ENCODE measurements around the gene HTT.
A peak's percentile ranks its signal among the peaks of the same experiment; 100 is the strongest.
"Not testable (repeated sequence)": the region's sequence is repeated elsewhere in the genome, so short reads cannot be mapped to it uniquely, and the experiment has no call there.

Gene HTT

DNA sequence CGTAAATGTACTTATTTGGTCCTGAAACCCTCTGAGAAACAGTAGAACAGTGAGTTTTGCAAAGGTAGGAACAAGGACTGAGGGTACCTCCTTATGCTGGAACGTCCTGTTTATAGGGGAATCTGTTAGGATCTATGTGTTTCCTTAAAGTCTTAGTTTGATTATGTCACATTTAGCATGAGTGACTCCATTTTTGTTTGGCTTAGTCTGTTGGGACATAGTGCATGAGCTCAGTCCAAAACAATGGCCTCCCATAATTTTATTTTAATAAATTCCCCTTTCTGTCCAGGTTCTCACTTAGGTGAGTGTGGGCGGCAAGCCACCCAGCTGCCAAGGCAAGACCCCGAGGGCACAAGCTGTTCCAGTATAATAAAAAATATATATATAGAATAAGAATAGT lies 27.9 kb upstream of the HTT start:
- no peak for DNase-seq

DNA sequence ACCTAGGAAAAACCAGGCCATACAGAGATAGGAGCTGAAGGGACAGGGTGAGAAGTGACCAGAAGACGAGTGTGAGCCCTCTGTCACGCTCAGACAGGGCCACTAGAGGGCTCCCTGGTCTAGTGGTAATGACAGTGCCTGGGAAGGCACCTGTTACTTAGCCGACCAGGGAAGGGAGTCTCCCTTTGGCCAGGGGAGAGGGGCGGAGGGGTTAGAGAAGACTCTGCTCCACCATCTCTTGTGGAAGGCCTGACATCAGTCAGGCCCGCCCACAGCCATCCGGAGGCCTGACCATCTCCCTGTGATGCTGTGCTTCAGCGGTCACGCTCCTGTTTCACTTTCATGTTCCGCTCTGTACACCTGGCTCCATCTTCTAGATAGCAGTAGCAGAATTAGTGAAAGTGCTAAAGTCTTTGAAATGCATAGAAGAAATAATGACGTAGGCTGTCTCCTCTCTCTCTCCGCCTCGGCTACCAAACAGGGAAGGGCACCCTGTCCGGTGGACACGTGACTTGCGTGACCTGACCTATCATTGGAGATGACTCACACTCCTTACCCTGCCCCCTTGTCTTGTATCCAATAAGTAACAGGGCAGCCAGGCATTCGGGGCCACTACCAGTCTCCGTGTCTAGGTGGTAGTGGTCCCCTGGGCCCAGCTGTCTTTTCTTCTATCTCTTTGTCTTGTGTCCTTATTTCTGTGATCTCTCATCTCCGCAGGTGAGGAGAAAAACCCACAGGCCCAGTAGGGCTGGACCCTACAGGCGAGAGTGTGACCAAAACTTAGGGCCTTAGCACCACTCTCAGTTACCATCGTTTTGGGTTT lies 26.8 kb upstream of the HTT start:
- peak; percentile 32 for DNase-seq

DNA sequence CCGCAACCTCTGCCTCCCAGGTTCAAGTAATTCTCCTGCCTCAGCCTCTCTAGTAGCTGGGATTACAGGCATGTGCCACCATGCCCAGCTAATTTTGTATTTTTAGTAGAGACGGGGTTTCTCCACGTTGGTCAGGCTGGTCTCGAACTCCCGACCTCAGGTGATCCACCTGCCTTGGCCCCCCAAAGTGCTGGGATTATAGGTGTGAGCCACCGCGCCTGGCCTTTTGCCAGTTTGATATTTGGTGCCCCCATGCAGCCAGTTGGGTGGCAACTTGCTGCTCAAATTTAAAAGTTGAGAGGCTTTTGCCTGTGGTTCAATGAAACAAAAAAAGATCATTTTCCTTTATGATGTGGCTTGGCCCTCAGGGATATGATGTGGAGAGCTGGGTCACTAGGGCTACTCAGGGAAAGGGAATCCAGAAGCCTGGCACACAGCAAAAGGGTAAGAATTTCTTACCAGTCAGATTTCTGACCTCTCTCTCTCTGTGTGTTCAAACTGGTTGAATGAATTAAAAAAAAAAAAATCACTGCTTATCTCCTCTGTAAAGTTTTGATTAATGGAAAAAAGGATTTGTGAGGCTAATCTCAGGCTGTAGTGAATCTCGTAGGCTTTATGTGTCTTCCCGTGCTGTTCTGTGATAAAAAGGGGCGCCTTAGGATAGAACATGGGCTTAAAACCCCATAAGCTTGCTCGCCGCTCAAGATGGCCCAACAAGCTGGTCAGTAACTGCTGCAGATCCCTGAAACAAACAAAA lies 23.2 kb upstream of the HTT start:
- DNase-seq: not testable (repeated sequence)

DNA sequence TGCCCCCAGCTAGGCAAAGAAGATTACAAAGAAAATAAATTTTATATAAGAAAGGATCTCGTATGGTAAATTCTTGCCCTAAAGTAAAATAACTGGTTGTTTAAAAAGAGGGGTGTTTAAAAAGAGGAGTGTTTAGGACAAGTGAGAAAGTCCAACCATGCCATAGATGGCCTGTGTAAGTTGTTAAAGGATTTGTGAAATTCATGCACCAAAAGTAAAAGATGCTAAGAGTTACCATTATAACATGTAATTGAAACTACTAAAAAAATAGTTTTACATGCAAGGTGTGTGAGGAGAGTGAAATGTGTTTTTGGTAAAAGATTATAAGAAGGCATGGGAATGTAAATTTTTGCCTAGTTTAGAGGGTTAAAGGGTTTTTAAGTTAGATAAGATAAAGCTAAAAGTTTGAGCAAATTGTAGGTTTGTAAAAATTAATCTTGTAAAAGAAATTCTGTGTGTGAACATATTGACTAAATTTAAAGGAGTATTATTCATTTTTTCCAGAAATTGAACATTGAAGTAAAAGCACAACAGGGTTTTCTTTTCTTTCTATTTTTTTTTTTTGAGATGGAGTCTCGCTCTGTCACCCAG lies 20.2 kb upstream of the HTT start:
- no peak for DNase-seq

DNA sequence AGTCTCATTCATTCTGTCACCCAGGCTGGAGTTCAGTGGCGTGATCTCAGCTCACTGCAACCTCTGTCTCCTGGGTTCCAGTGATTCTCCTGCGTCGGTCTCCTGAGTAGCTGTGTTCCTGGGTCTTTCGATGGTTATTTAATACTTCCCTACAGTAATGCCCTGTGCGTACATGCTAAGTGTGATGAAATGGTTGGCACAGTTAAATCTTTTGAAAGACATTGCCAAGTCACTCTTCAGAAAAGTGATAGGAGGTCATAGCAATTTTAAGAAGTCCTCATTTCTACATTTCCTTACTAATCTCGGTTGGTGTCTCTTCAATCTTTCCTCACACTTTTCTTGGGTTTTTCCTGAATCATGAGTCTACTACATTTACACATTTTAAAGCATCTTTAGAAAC lies 14.5 kb upstream of the HTT start:
- no peak for DNase-seq

DNA sequence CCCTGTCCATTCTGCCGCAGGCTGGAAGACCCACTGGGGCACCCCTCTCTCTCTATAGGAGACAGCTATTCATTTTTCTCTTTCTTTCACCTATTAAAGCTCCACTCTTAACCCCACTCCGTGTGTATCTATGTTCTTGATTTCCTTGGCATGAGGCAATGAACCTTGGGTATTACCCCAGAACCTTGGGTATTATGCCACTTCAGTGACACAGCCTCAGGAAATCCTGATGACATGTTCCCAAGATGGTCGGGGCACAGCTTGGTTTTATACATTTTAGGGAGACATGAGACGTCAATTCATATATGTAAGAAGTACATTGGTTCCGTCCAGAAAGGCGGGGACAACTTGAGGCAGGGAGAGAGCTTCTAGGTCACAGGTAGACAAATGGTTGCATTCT lies 13.5 kb upstream of the HTT start:
- no peak for DNase-seq

DNA sequence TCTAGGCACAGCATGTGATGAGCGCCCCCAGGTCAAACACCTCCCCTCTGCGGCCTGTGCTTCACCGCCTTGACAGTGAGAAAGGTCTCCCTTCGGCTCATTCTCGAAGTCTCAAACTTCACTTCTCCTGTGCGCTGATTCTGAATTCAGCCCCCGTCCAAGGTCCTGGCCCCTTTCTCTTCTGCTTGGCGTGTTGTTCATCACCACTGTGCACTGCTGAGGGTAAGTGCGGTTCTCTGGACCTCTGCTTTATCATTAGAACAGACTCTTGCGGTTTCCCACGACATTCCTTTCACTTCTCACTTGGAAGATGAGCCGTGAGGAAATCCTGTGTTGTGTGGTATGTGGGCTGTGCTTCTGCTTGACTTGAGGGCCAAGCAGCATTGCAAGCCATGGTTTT lies 12.0 kb upstream of the HTT start:
- peak; percentile 70 for DNase-seq

DNA sequence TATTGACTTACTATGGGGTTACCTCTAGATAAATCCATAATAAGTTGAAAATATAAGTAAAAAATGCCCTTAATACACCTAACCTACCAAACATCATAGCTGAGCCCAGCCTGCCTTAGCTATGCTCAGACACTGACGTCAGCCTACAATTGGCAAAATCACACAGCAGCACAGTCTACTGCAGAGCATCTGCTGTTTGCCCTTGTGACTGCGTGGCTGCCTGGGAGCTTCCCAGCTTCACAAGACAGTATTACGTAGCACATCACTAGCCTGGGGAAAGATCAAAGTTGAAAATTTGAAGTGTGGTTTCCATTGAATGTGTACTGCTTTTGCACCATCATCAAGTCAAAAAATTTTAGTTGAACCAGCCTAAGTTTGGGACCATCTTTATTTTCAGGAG lies 8.9 kb upstream of the HTT start:
- no peak for DNase-seq

DNA sequence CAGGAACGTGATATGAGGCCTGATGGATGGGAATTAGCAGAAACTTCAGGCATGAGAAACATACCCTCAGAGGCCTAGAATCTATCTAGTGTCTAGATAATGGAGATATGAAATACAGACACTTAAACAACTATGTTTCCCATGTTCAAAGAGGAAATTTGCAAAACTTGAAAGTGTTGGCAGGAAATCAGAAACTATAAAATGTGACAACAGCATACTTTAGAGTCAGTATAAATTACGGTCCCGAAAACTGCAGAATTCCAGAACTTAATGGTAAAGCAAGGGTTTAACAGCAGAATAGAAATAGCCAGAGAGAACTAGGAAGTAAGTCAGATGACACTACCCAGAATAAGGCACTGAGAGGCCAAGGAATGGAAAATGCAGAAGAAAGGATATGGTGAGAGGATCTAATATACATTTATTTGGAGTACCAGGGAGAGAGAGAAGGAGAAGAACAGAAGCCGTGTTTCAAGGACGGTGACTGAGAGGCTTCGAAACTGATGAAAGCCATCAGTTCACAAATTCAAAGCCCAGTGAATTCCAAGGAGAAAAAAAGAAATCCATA lies 7.6 kb upstream of the HTT start:
- DNase-seq: no peak

DNA sequence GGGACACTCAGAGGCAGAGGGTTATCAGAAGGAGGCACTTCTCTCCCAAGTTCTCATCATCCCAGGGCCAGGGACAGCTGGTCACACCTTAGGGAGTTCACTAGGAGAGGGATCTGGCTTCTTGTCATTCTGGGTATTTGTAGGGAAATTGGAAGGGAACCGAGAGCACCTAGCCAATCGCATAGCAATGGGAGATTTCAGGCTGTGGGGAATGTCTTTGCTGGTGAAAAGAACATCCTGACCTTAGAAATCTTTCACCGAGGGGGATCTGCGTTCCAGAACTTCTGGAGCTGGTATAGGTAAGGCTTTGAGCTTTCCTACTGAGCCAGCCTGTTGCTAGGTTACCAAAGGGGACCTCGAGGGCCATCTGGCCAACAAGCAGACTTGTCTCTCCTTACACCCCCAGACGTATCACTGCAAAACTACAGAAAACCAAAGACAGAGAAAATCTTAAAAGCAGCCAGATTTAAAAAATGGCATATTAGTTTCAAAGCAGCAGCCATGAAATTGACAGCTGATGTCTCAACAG lies 6.9 kb upstream of the HTT start:
- no peak for DNase-seq

DNA sequence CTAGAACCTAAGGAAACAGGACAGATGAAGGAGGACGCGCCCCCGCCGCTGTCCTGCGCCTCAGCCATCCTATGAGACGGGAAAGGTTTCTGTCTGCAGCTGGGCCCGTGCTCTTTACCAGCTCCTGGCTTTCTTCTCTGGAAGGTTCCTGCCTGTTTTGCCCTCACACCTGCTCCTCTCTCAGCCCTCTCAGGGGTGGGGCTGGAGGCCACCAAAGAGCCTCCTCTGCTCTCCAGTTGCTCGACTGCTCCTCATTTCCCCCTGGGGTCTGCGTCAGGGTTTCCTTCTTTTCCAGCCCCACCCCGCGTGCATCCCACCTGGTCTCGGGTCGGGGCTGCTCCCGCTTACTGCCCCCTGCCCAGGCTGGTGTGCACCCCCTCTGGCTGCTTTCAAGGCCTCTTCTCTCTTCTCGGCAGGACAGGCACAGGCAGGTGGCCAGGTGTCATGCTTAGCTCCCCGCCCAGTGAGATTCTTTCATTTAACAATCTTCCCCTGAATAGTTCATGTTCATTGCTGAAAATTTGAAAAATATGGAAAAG lies 4.8 kb upstream of the HTT start:
- DNase-seq: no peak

DNA sequence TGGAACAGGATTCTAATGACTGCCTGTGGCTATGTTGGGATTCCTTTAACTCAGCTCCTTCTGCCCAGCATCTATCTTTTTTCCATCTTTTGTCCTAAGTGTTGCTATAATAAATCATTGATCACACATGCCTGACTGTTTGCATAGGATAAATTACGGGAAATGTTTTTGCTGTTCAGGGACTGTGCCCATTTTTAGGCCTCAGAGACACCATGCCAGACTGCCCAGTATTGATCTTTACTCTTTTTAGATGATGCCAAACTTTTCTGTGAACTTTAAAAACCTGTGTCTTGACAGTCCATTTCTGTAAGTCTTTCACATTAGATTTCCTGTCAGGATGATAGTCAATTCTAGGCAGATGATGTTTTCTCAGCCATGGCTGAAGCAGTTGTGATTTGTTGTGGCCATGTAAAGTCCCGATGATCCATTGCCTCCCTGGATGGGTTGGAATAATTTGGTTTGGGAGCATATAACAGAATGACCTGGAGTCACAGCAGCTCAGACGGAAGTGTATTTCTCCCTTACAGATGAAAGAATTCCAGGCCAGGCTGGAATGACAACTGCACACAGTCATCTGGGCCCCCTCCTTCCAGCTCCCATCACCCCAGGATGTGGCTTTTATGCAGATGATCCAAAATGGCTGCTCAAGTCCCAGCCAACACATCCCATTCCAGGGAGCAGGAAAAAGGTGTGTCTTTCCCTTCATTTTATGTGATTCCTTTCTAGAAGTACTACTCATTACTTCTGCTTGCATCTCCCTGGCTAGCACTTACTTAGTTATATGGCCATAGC lies 3.6 kb upstream of the HTT start:
- DNase-seq: peak; percentile 62

DNA sequence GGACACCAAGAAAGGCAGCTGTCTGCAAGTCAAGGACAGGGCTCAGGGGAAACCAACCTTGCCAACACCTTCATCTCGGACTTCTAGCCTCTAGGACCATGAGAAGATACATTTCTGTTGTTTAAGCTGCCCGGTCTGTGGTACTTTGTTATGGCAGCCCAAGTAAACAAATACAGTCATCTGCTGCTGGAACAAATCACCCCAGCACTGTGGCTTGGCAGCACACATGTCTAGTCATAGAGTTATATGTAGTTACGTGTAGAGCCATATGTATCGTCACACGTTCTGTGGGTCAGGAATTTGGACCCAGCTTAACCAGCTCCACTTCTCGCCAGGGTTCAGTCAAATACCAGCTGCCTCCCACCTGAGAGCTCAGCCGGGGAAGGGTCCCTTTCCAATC lies 2.7 kb upstream of the HTT start:
- no peak for DNase-seq

DNA sequence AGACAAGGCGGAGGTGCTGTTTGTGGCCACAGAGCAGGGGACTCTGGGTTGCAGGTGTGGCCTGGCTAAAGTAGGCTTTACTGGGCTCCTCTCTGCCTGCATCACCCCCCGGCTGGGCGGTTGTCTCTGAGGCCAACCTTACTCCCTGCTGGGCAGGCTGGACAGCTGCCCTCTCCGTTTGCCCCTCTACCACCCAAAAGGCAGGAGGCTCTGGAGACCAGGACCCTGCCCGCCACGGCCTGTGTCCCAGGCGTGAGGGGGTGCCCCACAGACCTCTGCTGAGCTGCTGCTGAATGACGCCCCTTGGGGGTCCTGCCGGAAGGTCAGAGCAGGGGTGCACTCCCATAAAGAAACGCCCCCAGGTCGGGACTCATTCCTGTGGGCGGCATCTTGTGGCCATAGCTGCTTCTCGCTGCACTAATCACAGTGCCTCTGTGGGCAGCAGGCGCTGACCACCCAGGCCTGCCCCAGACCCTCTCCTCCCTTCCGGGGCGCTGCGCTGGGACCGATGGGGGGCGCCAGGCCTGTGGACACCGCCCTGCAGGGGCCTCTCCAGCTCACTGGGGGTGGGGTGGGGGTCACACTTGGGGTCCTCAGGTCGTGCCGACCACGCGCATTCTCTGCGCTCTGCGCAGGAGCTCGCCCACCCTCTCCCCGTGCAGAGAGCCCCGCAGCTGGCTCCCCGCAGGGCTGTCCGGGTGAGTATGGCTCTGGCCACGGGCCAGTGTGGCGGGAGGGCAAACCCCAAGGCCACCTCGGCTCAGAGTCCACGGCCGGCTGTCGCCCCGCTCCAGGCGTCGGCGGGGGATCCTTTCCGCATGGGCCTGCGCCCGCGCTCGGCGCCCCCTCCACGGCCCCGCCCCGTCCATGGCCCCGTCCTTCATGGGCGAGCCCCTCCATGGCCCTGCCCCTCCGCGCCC lies 1.1 kb upstream of the HTT start:
- DNase-seq: no peak

DNA sequence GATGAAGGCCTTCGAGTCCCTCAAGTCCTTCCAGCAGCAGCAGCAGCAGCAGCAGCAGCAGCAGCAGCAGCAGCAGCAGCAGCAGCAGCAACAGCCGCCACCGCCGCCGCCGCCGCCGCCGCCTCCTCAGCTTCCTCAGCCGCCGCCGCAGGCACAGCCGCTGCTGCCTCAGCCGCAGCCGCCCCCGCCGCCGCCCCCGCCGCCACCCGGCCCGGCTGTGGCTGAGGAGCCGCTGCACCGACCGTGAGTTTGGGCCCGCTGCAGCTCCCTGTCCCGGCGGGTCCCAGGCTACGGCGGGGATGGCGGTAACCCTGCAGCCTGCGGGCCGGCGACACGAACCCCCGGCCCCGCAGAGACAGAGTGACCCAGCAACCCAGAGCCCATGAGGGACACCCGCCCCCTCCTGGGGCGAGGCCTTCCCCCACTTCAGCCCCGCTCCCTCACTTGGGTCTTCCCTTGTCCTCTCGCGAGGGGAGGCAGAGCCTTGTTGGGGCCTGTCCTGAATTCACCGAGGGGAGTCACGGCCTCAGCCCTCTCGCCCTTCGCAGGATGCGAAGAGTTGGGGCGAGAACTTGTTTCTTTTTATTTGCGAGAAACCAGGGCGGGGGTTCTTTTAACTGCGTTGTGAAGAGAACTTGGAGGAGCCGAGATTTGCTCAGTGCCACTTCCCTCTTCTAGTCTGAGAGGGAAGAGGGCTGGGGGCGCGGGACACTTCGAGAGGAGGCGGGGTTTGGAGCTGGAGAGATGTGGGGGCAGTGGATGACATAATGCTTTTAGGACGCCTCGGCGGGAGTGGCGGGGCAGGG lies 568 bp downstream of the HTT start:
- peak; percentile 55 for DNase-seq

DNA sequence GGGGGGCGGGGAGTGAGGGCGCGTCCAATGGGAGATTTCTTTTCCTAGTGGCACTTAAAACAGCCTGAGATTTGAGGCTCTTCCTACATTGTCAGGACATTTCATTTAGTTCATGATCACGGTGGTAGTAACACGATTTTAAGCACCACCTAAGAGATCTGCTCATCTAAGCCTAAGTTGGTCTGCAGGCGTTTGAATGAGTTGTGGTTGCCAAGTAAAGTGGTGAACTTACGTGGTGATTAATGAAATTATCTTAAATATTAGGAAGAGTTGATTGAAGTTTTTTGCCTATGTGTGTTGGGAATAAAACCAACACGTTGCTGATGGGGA lies 1.1 kb downstream of the HTT start:
- no peak for DNase-seq

DNA sequence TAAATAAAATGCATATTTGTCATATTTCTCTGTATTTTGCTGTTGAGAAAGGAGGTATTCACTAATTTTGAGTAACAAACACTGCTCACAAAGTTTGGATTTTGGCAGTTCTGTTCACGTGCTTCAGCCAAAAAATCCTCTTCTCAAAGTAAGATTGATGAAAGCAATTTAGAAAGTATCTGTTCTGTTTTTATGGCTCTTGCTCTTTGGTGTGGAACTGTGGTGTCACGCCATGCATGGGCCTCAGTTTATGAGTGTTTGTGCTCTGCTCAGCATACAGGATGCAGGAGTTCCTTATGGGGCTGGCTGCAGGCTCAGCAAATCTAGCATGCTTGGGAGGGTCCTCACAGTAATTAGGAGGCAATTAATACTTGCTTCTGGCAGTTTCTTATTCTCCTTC lies 3.3 kb downstream of the HTT start:
- DNase-seq: no peak

DNA sequence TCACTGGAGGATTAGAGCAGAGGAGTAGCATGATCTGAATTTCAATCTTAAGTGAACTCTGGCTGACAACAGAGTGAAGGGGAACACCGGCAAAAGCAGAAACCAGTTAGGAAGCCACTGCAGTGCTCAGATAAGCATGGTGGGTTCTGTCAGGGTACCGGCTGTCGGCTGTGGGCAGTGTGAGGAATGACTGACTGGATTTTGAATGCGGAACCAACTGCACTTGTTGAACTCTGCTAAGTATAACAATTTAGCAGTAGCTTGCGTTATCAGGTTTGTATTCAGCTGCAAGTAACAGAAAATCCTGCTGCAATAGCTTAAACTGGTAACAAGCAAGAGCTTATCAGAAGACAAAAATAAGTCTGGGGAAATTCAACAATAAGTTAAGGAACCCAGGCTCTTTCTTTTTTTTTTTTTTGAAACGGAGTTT lies 5.2 kb downstream of the HTT start:
- no peak for DNase-seq

DNA sequence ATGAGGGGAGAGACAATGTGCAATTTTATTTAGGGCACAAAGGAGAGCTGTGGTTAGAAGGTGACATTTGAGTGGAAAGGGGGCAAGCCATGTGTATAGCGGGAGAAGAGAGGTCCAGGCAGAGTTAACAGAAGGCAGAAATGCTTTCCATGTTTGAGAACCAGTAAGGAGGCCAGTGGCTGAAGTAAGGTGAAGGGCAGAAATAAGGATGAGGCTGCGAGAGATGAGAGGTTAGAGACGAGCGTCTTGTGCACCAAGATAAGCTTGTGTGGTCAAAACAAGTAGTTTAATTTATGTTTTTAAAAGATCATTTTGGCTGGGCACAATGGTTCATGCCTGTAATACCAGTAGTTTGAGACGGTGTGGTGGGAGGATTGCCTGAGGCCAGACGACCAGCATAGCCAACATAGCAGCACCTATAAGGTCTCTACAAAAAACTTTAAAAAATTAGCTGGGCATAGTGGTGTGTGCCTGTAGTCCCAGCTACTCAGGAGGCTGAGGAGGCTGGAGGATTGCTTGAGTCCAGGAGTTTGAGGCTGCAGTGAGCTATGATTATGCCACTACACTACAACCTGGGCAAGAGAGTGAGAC lies 8.5 kb downstream of the HTT start:
- no peak for DNase-seq

DNA sequence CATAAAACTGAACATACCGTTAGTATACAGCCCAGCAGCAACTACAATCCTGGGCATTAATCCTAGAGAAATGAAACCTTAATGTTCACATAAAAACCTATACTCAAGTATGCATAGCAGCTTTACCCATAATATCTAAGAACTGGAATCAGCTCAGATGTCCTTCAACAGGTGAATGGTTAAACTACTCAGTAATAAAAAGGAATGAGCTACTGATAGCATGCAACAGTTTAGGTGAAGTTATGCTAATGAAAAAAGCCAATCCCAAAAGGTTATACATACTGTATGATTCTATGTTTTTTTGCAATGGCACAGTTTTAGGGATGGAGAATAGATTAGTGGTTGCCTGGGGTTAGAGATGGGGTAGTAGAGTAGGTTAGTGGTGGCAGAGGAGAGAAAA lies 9.3 kb downstream of the HTT start:
- no peak for DNase-seq
